Kidney (tissue), 14 donors: ENCODE data around the gene MDN1. TPM values are rescaled to one million over a fixed set of nuclear protein-coding genes. Genes with fewer than 3 reads are reported as not detected.

Source experiments
- DNase-seq, 5 donors: peaks; one replicate each; pipeline ENCODE4 v3.0.0-alpha.2; 2013 to 2020
- FAIRE-seq: peaks from 2 replicates; lab custom pipeline; 2012; peaks lifted over from hg19 to GRCh38; lab: Jason Lieb, UNC
- H3K27ac ChIP-seq, 2 donors: one replicate each; pipeline ENCODE4 v1.7.0; 2013; ENCODE audit warnings: low read depth in 2 of 2, low read length in 2 of 2, inconsistent platforms in 1 of 2
- H3K27me3 ChIP-seq: one replicate; pipeline ENCODE4 v1.7.1; 2013; ENCODE audit warnings: low read length, inconsistent platforms; ENCODE audit not compliant: control insufficient read depth, insufficient read depth
- H3K36me3 ChIP-seq, 3 donors: one replicate each; pipeline versions ENCODE4 v1.7.0 to v1.7.1; 2013; ENCODE audit warnings: low read length in 3 of 3, control low read depth in 1 of 3, inconsistent platforms in 1 of 3; ENCODE audit not compliant: insufficient read depth in 3 of 3, control insufficient read depth in 2 of 3
- H3K4me1 ChIP-seq, 3 donors: one replicate each; pipeline versions ENCODE4 v1.7.0 to v1.7.1; 2013; ENCODE audit warnings: low read length in 3 of 3, inconsistent platforms in 1 of 3, low read depth in 1 of 3; ENCODE audit not compliant: control insufficient read depth in 2 of 3, insufficient read depth in 2 of 3
- H3K4me3 ChIP-seq, 3 donors: one replicate each; pipeline versions ENCODE4 v1.7.0 to v1.8.1; 2013; ENCODE audit warnings: low read length in 3 of 3, control low read depth in 1 of 3, inconsistent platforms in 1 of 3
- H3K9ac ChIP-seq, 3 donors: one replicate each; pipeline versions ENCODE4 v1.7.0 to v1.7.1; 2013; ENCODE audit warnings: low read length in 3 of 3, control low read depth in 1 of 3, inconsistent platforms in 1 of 3
- H3K9me3 ChIP-seq, 3 donors: one replicate each; pipeline versions ENCODE4 v1.7.0 to v1.7.1; 2013; ENCODE audit warnings: low read length in 3 of 3, control low read depth in 1 of 3, inconsistent platforms in 1 of 3; ENCODE audit not compliant: control insufficient read depth in 2 of 3, insufficient read depth in 1 of 3
- CTCF ChIP-seq: IDR thresholded peaks from 3 replicates; pipeline ENCODE4 v1.5.1; 2012; ENCODE audit warnings: mild to moderate bottlenecking, moderate library complexity, borderline replicate concordance; ENCODE audit not compliant: insufficient read depth; ENCODE audit errors: extremely low read depth
- intact Hi-C: fragments of 100-400 bp; cut with DNase I; formaldehyde crosslinking; loops from one replicate; pipeline ENCODE4 v1.11.1; 2022
- polyA plus RNA-seq: library from polyadenylated mRNA; stranded (reverse); fragments of 350-450 nt; fragmentation: Illumina TruSeq; extraction: RNeasy Lipid Tissue Mini Kit (QIAGEN cat#74804); gene quantifications from one replicate; pipeline ENCODE4 v1.2.3, GENCODE V29; 2014; ENCODE audit warnings: low read depth, low replicate concordance; ENCODE audit not compliant: insufficient read depth
- total RNA-seq: library from RNA; stranded (reverse); fragmentation: NEBNext Ultra II Directional; extraction: Animal tissue kit (Norgen Biotek cat#: 25700); gene quantifications from one replicate; pipeline ENCODE4 v1.2.1, GENCODE V29; 2021
- donor health status: control.
- donor health status: control.
- donor health status: control.
- donor health status: control.
- donor health status: control.
- donor health status: DM: yes; HTN: yes; CAD: no.
- donor health status: Normal renal cell carcinoma (clear cell type).

MDN1 gene
- total and polyA plus RNA-seq, 2 donors from 2014 or later, result 19.4 to 34.9 TPM

GRCh38 chr6:89669002-89669401 lies 150.6 kb downstream of the MDN1 start:
- H3K36me3 ChIP-seq, result peaks cover 11 to 33% (median 25%) of the 10 kb centered on the region in 3 donors
- no peaks in the 10 kb centered on the region for H3K9me3 ChIP-seq
- H3K9ac ChIP-seq, result no peak overlapping the region
- H3K27me3 ChIP-seq, result no peaks in the 10 kb centered on the region
- no peak for TF ChIP-seq CTCF
- H3K27ac ChIP-seq, result no peak overlapping the region
- H3K4me3 ChIP-seq, result no peak overlapping the region
- DNase-seq (no peak), FAIRE-seq (no peak)
- no peaks in the 10 kb centered on the region for H3K4me1 ChIP-seq
- intact Hi-C loops, result no loop called here

- H3K4me1 ChIP-seq, result no peaks in the 10 kb centered on the region
- FAIRE-seq, result no peak
- H3K36me3 ChIP-seq, result peaks cover 9 to 32% (median 21%) of the 10 kb centered on the region in 3 donors
- intact Hi-C loops, result no loop called here
- H3K9me3 ChIP-seq, result no peaks in the 10 kb centered on the region
- H3K4me3 ChIP-seq, result no peak overlapping the region
- no peak overlapping the region for H3K9ac ChIP-seq
- DNase-seq, result no peak
- no peak overlapping the region for H3K27ac ChIP-seq
- no peaks in the 10 kb centered on the region for H3K27me3 ChIP-seq
- no peak for TF ChIP-seq CTCF
These were observed 151.6 kb downstream of the MDN1 start for GRCh38 chr6:89667872-89668556.

GRCh38 chr6:89662659-89663223 lies 156.9 kb downstream of the MDN1 start:
- peaks cover 5 to 43% (median 26%) of the 10 kb centered on the region in 3 donors for H3K36me3 ChIP-seq
- intact Hi-C loops, result no loop called here
- H3K4me3 ChIP-seq, result no peak overlapping the region
- no peak for FAIRE-seq
- H3K4me1 ChIP-seq, result no peaks in the 10 kb centered on the region
- no peaks in the 10 kb centered on the region for H3K27me3 ChIP-seq
- no peak for DNase-seq
- H3K9ac ChIP-seq, result no peak overlapping the region
- TF ChIP-seq CTCF, result no peak
- no peak overlapping the region for H3K27ac ChIP-seq
- no peaks in the 10 kb centered on the region for H3K9me3 ChIP-seq
